Glomerular endothelial cell (primary cell): Measurements from ENCODE around the gene TRPM2. TPM values are rescaled to one million over a fixed set of nuclear protein-coding genes. Genes with fewer than 3 reads are reported as not detected.

Source experiments
- DNase-seq: peaks from one replicate; pipeline ENCODE4 v3.0.0-alpha.2; 2011; ENCODE audit warnings: low read depth, low spot score; ENCODE audit errors: extremely low read depth
- total RNA-seq: library from RNA; depleted of rRNA; stranded (reverse); fragments of >200 nt; gene quantifications from 2 replicates; pipeline ENCODE4 v1.2.3, GENCODE V29; 2015

Gene TRPM2
- 3.4 and 5.7 TPM in 2 replicates for total RNA-seq

GRCh38 chr21:44353191-44353970, at the start of gene TRPM2:
Gene TRPM2 (plus strand): TSS chr21:44353621. CDS start chr21:44353701, 80 bp downstream.
- no peak for DNase-seq

- no peak for DNase-seq
These were observed 49.3 kb upstream of the TRPM2 start for GRCh38 chr21:44304011-44304616.

- no peak for DNase-seq
These were observed 48.5 kb upstream of the TRPM2 start for GRCh38 chr21:44304877-44305293.

- no peak for DNase-seq
These were observed 47.7 kb upstream of the TRPM2 start for GRCh38 chr21:44305691-44306090.

- DNase-seq = no peak
These were observed 46.3 kb upstream of the TRPM2 start for GRCh38 chr21:44306936-44307704.

- DNase-seq = no peak
These were observed 42.6 kb upstream of the TRPM2 start for GRCh38 chr21:44310628-44311507.

- no peak for DNase-seq
These were observed 41.3 kb upstream of the TRPM2 start for GRCh38 chr21:44312089-44312488.

GRCh38 chr21:44312716-44313115, 40.7 kb upstream of the TRPM2 start:
- no peak for DNase-seq

GRCh38 chr21:44313451-44313850, 40.0 kb upstream of the TRPM2 start:
- DNase-seq = no peak

- DNase-seq = no peak
These were observed 39.3 kb upstream of the TRPM2 start for GRCh38 chr21:44314128-44314527.

- no peak for DNase-seq
These were observed 38.9 kb upstream of the TRPM2 start for GRCh38 chr21:44314561-44314960.

- no peak for DNase-seq
These were observed 37.7 kb upstream of the TRPM2 start for GRCh38 chr21:44315691-44316203.

- DNase-seq = no peak
These were observed 37.0 kb upstream of the TRPM2 start for GRCh38 chr21:44316277-44316900.

- no peak for DNase-seq
These were observed 36.1 kb upstream of the TRPM2 start for GRCh38 chr21:44317241-44317782.

- DNase-seq = no peak
These were observed 35.5 kb upstream of the TRPM2 start for GRCh38 chr21:44317871-44318270.

- DNase-seq = no peak
These were observed 34.7 kb upstream of the TRPM2 start for GRCh38 chr21:44318489-44319285.

- no peak for DNase-seq
These were observed 33.9 kb upstream of the TRPM2 start for GRCh38 chr21:44319407-44320065.

GRCh38 chr21:44320847-44321246, 32.6 kb upstream of the TRPM2 start:
- no peak for DNase-seq
